ENCODE measurements around the gene KLHL35. TPM values are rescaled to one million over a fixed set of nuclear protein-coding genes. Genes with fewer than 3 reads are reported as not detected.

The KLHL35 gene
- total RNA-seq, 1 donor from 2014 or later, result 0.55 TPM

DNA sequence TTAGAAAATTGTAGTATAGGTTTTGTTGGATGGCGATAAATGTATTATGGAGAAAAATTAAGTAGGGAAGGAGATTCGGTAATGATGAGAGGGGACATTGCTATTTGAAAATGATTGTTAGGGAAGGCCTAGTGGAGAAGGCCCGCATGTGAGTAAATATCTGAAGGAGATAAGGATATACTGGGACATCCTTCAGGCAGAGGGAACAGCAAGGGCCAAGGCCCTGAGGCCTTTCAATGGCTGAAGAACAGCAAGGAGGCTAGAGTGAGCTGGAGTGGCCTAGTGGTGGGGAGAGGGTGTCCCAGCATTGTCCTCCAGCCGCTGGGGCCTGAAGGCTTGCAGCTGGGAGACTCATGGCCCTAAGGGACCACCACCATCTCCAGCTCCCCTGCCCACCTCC is 58.4 kb downstream of the KLHL35 start:
- Mint-ChIP-seq H3K36me3 (ENCODE audit: insufficient read depth) (no peaks in the 10 kb centered on the region), H3K27me3 (peaks cover 3% of the 10 kb centered on the region), H3K4me3 (ENCODE audit: low read depth) (no peak overlapping the region), H3K4me1 (ENCODE audit: low read depth) (peaks cover 17% of the 10 kb centered on the region), H3K27ac (peak overlapping the region; percentile 33), H3K9me3 (ENCODE audit: low read depth) (peaks cover 3% of the 10 kb centered on the region)
- TF ChIP-seq, protein P1, sequence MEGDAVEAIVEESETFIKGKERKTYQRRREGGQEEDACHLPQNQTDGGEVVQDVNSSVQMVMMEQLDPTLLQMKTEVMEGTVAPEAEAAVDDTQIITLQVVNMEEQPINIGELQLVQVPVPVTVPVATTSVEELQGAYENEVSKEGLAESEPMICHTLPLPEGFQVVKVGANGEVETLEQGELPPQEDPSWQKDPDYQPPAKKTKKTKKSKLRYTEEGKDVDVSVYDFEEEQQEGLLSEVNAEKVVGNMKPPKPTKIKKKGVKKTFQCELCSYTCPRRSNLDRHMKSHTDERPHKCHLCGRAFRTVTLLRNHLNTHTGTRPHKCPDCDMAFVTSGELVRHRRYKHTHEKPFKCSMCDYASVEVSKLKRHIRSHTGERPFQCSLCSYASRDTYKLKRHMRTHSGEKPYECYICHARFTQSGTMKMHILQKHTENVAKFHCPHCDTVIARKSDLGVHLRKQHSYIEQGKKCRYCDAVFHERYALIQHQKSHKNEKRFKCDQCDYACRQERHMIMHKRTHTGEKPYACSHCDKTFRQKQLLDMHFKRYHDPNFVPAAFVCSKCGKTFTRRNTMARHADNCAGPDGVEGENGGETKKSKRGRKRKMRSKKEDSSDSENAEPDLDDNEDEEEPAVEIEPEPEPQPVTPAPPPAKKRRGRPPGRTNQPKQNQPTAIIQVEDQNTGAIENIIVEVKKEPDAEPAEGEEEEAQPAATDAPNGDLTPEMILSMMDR (IDR thresholded peaks at IDR 0.05; ENCODE audit: unreplicated experiment), result no peak
- no peak for DNase-seq (ENCODE audit: low spot score, unreplicated experiment)

DNA sequence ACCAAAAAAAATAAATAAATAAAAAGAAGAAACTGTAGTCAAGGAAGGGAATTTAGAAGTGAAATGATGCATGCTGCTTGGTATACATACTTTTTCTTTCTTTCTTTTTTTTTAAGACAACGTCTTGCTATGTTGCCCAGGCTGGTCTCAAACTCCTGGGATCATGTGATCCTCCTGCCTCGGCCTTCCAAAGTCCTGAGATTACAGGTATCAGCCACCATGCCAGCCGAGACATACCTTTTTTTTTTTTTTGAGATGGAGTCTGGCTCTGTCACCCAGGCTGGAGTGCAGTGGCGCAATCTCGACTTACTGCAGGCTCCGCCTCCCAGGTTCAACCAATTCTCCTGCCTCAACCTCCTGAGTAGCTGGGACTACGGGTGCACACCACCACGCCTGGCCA is 59.8 kb downstream of the KLHL35 start:
- TF ChIP-seq, protein P1 (IDR thresholded peaks at IDR 0.05; ENCODE audit: unreplicated experiment), result no peak
- H3K27me3 Mint-ChIP-seq, result peaks cover 3% of the 10 kb centered on the region
- H3K9me3 Mint-ChIP-seq (ENCODE audit: low read depth), result peaks cover 3% of the 10 kb centered on the region
- peaks cover 14% of the 10 kb centered on the region for H3K4me1 Mint-ChIP-seq (ENCODE audit: low read depth)
- DNase-seq (ENCODE audit: low spot score, unreplicated experiment), result no peak
- no peak overlapping the region for H3K4me3 Mint-ChIP-seq (ENCODE audit: low read depth)
- no peak overlapping the region for H3K27ac Mint-ChIP-seq
- H3K36me3 Mint-ChIP-seq (ENCODE audit: insufficient read depth), result peaks cover 2% of the 10 kb centered on the region

Other genes with a start within 250 kb of the KLHL35 start
- gene TPBGL, start 192.4 kb downstream of the KLHL35 start, total RNA-seq, result 0.11 TPM in 1 of 2 replicates, not detected in the other
- 32.5 and 36.0 TPM in 2 replicates for gene ARRB1, start 81.5 kb downstream of the KLHL35 start, total RNA-seq
- 2,637 and 2,682 TPM in 2 replicates for gene RPS3, start 33.7 kb downstream of the KLHL35 start, total RNA-seq
- gene GDPD5, start 92.7 kb upstream of the KLHL35 start, total RNA-seq, result 32.4 and 33.1 TPM in 2 replicates
- 223 and 234 TPM in 2 replicates for gene SERPINH1, start 129.1 kb upstream of the KLHL35 start, total RNA-seq
- 5.4 and 6.0 TPM in 2 replicates for gene MAP6, start 235.8 kb upstream of the KLHL35 start, total RNA-seq

Data from progenitor cell of endocrine pancreas (in vitro differentiated cells).